B cell (primary cell): Measurements from ENCODE around the gene APEX1. TPM values are rescaled to one million over a fixed set of nuclear protein-coding genes. Genes with fewer than 3 reads are reported as not detected.

Experiments
- ATAC-seq: fragments of 200-7000 bp; cut with Tn5 transposase; one replicate; pipeline ENCODE4 v1.10.0; 2021; ENCODE audit warnings: low read depth, mild to moderate bottlenecking, moderate number of reproducible peaks, moderate library complexity
- CTCF ChIA-PET: fragments of 350-600 bp; sonication (Branson Sonifier 250); formaldehyde crosslinking; loops from one replicate; lab custom pipeline; 2021; ENCODE audit warnings: antibody characterized with exemption, inconsistent platforms; lab: Charles Lee
- POLR2A ChIA-PET: fragments of 350-600 bp; sonication (Branson Sonifier 250); formaldehyde crosslinking; loops from one replicate; lab custom pipeline; 2021; ENCODE audit warnings: antibody characterized with exemption; lab: Charles Lee
- DNase-seq: peaks from one replicate; pipeline ENCODE4 v3.0.0; 2013
- H2AFZ ChIP-seq: 2 replicates; pipeline ENCODE4 v1.6.1; 2012; ENCODE audit warnings: mild to moderate bottlenecking, low read depth, low read length; ENCODE audit not compliant: insufficient read depth, poor library complexity, severe bottlenecking
- H3K27ac ChIP-seq, 2 donors: 1 replicate in 1 of 2; 2 replicates in 1 of 2; pipeline ENCODE4 v1.5.1; 2012 to 2013; ENCODE audit warnings: low read length in 2 of 2, mild to moderate bottlenecking in 2 of 2, moderate library complexity in 1 of 2
- H3K27me3 ChIP-seq, 4 experiments: fragments of 200-600 bp in 1 of 4; sonication (generic) in 1 of 4; replicated peaks in 1 of 4; 1 replicate in 2 of 4; 2 replicates in 2 of 4; pipeline versions ENCODE4 v1.6.1 to v1.7.0; 2013 to 2016; ENCODE audit warnings: low read length in 3 of 4, mild to moderate bottlenecking in 2 of 4, mixed read lengths in 1 of 4, moderate library complexity in 1 of 4; ENCODE audit not compliant: insufficient read depth in 4 of 4, control insufficient read depth in 3 of 4; ENCODE audit errors: control extremely low read depth in 1 of 4
- H3K36me3 ChIP-seq, 2 experiments: replicated peaks in 1 of 2; 1 replicate in 1 of 2; 2 replicates in 1 of 2; pipeline versions ENCODE4 v1.6.1 to v1.7.1; 2013; ENCODE audit warnings: low read length in 1 of 2; ENCODE audit not compliant: insufficient read depth in 2 of 2, control insufficient read depth in 1 of 2; ENCODE audit errors: control extremely low read depth in 1 of 2, extremely low read depth in 1 of 2
- H3K4me1 ChIP-seq, 2 donors: fragments of 200-600 bp in 1 of 2; sonication (generic) in 1 of 2; 1 replicate in 1 of 2; 2 replicates in 1 of 2; pipeline versions ENCODE4 v1.5.1 to v1.6.1; 2013 to 2017; ENCODE audit warnings: low read length in 2 of 2; ENCODE audit not compliant: control insufficient read depth in 2 of 2, insufficient read depth in 2 of 2
- H3K4me2 ChIP-seq: replicated peaks from 2 replicates; pipeline ENCODE3; 2012; ENCODE audit warnings: mild to moderate bottlenecking, low read depth, low read length; ENCODE audit not compliant: poor library complexity, severe bottlenecking
- H3K4me3 ChIP-seq, 5 experiments: fragments of 200-600 bp in 1 of 5; sonication (generic) in 1 of 5; 1 replicate in 3 of 5; 2 replicates in 2 of 5; pipeline versions ENCODE4 v1.5.1 to v1.7.0; 2011 to 2016; ENCODE audit warnings: low read length in 4 of 5, mild to moderate bottlenecking in 4 of 5, low read depth in 2 of 5, control low read depth in 1 of 5, moderate library complexity in 1 of 5; ENCODE audit not compliant: insufficient read depth in 1 of 5; ENCODE audit errors: control extremely low read depth in 1 of 5, extremely low read depth in 1 of 5
- H3K79me2 ChIP-seq: fragments of 200-600 bp; sonication (generic); one replicate; pipeline ENCODE4 v1.6.0; 2016; ENCODE audit warnings: low read length; ENCODE audit not compliant: control insufficient read depth, insufficient read depth
- H3K9ac ChIP-seq: fragments of 200-600 bp; sonication (generic); 2 replicates; pipeline ENCODE4 v1.6.1; 2017; ENCODE audit warnings: mild to moderate bottlenecking, low read length, moderate library complexity
- H3K9me3 ChIP-seq, 3 donors: one replicate each; pipeline versions ENCODE4 v1.6.1 to v1.7.1; 2013; ENCODE audit warnings: low read length in 2 of 3; ENCODE audit not compliant: control insufficient read depth in 2 of 3, insufficient read depth in 1 of 3; ENCODE audit errors: control extremely low read depth in 1 of 3
- H4K20me1 ChIP-seq: 2 replicates; pipeline ENCODE4 v1.6.0; 2012; ENCODE audit warnings: mild to moderate bottlenecking, low read length; ENCODE audit not compliant: insufficient read depth, control insufficient read depth, poor library complexity, severe bottlenecking
- H3K27ac Mint-ChIP-seq: one replicate; pipeline ENCODE4 v1.8.0; 2021; ENCODE audit warnings: mixed read lengths
- H3K27me3 Mint-ChIP-seq: one replicate; pipeline ENCODE4 v1.8.0; 2021; ENCODE audit warnings: mixed read lengths
- H3K4me1 Mint-ChIP-seq: one replicate; pipeline ENCODE4 v1.8.0; 2021; ENCODE audit warnings: mixed read lengths
- H3K4me3 Mint-ChIP-seq: one replicate; pipeline ENCODE4 v1.8.0; 2021; ENCODE audit warnings: mixed read lengths
- H3K9me3 Mint-ChIP-seq: one replicate; pipeline ENCODE4 v1.8.0; 2022; ENCODE audit warnings: mixed read lengths; ENCODE audit not compliant: insufficient read depth
- EZH2 ChIP-seq: IDR thresholded peaks from 2 replicates; pipeline ENCODE4 v1.6.1; 2012; ENCODE audit warnings: borderline replicate concordance, low read depth, mild to moderate bottlenecking, moderate library complexity, low read length; ENCODE audit not compliant: insufficient read depth, poor library complexity, severe bottlenecking
- WGBS: methylation state at CpG from one replicate; pipeline ENCODE4 v1.1.5; 2013; ENCODE audit warnings: missing lambda C conversion rate; ENCODE audit not compliant: insufficient coverage; 5-methylcytosine and 5-hydroxymethylcytosine counted together
- intact Hi-C: fragments of 100-400 bp; cut with micrococcal nuclease; formaldehyde crosslinking; loops from one replicate; pipeline ENCODE4 v1.10.0; 2022
- polyA plus RNA-seq: library from polyadenylated mRNA; depleted of rRNA; stranded (reverse); fragments of >200 nt; gene quantifications from 2 replicates; pipeline ENCODE4 v1.2.3, GENCODE V29; 2012
- total RNA-seq, 2 donors: library from RNA; stranded (reverse); fragments of 120-200 nt in 1 of 2; gene quantifications; 1 replicate in 1 of 2; 2 replicates in 1 of 2; pipeline versions ENCODE4 v1.2.3 to v1.2.4, GENCODE V29; 2013 to 2022
- TF ChIP-seq, protein P1 (sequence below): fragments of 200-600 bp; IDR thresholded peaks from one replicate; pipeline ENCODE4 v1.8.0; 2022; ENCODE audit warnings: antibody characterized with exemption, mild to moderate bottlenecking

The APEX1 gene
- total and polyA plus RNA-seq, 2 donors (not counting 1 experiment from before 2014, with no cell fraction given) = 103 to 169 TPM

DNA sequence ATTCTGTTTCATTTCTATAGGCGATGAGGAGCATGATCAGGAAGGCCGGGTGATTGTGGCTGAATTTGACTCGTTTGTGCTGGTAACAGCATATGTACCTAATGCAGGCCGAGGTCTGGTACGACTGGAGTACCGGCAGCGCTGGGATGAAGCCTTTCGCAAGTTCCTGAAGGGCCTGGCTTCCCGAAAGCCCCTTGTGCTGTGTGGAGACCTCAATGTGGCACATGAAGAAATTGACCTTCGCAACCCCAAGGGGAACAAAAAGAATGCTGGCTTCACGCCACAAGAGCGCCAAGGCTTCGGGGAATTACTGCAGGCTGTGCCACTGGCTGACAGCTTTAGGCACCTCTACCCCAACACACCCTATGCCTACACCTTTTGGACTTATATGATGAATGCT, 1.9 kb downstream of the APEX1 start:
- DNase-seq = no peak
- Histone ChIP-seq H3K4me3 (no peak overlapping the region), H3K27me3 (no peaks in the 10 kb centered on the region), H3K9me3 (no peaks in the 10 kb centered on the region), H3K9ac (no peak overlapping the region), H3K4me1 (peaks cover 27 to 67% of the 10 kb centered on the region in 2 donors), H4K20me1 (peaks cover 27% of the 10 kb centered on the region), H3K27ac (peak overlapping the region in 1 of 2 donors; percentile 27), H3K4me2 (no peak overlapping the region), H2AFZ (no peak overlapping the region), H3K36me3 (peaks cover 16 to 45% of the 10 kb centered on the region in 2 experiments), H3K79me2 (peaks cover 66% of the 10 kb centered on the region)
- ATAC-seq = no peak
- WGBS = 97% methylated on average over 10 of the region's 13 CpGs
- Mint-ChIP-seq H3K4me3 (no peak overlapping the region), H3K9me3 (no peaks in the 10 kb centered on the region), H3K27me3 (no peaks in the 10 kb centered on the region), H3K4me1 (peaks cover 38% of the 10 kb centered on the region), H3K27ac (no peak overlapping the region)
- TF ChIP-seq, protein P1, sequence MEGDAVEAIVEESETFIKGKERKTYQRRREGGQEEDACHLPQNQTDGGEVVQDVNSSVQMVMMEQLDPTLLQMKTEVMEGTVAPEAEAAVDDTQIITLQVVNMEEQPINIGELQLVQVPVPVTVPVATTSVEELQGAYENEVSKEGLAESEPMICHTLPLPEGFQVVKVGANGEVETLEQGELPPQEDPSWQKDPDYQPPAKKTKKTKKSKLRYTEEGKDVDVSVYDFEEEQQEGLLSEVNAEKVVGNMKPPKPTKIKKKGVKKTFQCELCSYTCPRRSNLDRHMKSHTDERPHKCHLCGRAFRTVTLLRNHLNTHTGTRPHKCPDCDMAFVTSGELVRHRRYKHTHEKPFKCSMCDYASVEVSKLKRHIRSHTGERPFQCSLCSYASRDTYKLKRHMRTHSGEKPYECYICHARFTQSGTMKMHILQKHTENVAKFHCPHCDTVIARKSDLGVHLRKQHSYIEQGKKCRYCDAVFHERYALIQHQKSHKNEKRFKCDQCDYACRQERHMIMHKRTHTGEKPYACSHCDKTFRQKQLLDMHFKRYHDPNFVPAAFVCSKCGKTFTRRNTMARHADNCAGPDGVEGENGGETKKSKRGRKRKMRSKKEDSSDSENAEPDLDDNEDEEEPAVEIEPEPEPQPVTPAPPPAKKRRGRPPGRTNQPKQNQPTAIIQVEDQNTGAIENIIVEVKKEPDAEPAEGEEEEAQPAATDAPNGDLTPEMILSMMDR = no peak
- TF ChIP-seq EZH2 = no peak
- CTCF ChIA-PET = no interaction called here
- intact Hi-C loops = no loop called here
- POLR2A ChIA-PET = interaction anchor here (0.6 kb wide), 1 partner anchor 928 kb away, joined by 3 read pairs; no protein-coding TSS in a partner anchor

GRCh38 chr14:20458031-20458789, 3.2 kb downstream of the APEX1 start:
- H3K4me1 Mint-ChIP-seq = peaks cover 33% of the 10 kb centered on the region
- Histone ChIP-seq H3K36me3 (peaks cover 16 to 39% of the 10 kb centered on the region in 2 experiments), H3K9me3 (no peaks in the 10 kb centered on the region), H3K4me2 (no peak overlapping the region), H3K27ac (peak overlapping the region in 1 of 2 donors; percentile 98), H3K27me3 (no peaks in the 10 kb centered on the region), H3K4me1 (peaks cover 32 to 67% of the 10 kb centered on the region in 2 donors), H2AFZ (no peak overlapping the region), H4K20me1 (peaks cover 27% of the 10 kb centered on the region), H3K9ac (no peak overlapping the region), H3K4me3 (no peak overlapping the region), H3K79me2 (peaks cover 57% of the 10 kb centered on the region)
- H3K9me3 Mint-ChIP-seq = no peaks in the 10 kb centered on the region
- peak overlapping the region; percentile 98 for H3K27ac Mint-ChIP-seq
- CTCF ChIA-PET = interaction anchor here (0.6 to 1.0 kb wide), 2 partner anchors 41 to 43 kb away, joined by 3 read pairs; no protein-coding TSS in a partner anchor
- no peak overlapping the region for H3K4me3 Mint-ChIP-seq
- POLR2A ChIA-PET = no interaction called here
- TF ChIP-seq, protein P1 = no peak
- intact Hi-C loops = no loop called here
- no peak for DNase-seq
- H3K27me3 Mint-ChIP-seq = no peaks in the 10 kb centered on the region
- ATAC-seq = no peak
- WGBS = 58% methylated on average over 4 of the region's 8 CpGs
